OCI-LY3 (cell line): ENCODE results near the gene ALKBH4.

Experiments used
- H2AFZ ChIP-seq: fragments of 200-600, 300-600 bp; shearing (Covaris generic); 2 replicates; pipeline ENCODE4 v1.6.0; 2014; ENCODE audit warnings: antibody characterized with exemption, low read depth, low read length
- H3K27ac ChIP-seq: fragments of 200-600, 300-600 bp; sonication (generic); 2 replicates; pipeline ENCODE4 v1.5.1; 2014; ENCODE audit warnings: mild to moderate bottlenecking, low read length, moderate library complexity, mixed read lengths
- H3K27me3 ChIP-seq: fragments of 200-600, 300-600 bp; sonication (generic); 2 replicates; pipeline ENCODE4 v1.6.1; 2014; ENCODE audit warnings: low read depth, low read length, mixed read lengths
- H3K36me3 ChIP-seq: fragments of 200-600, 300-600 bp; sonication (generic); replicated peaks from 2 replicates; pipeline ENCODE3; 2014; ENCODE audit warnings: low read depth, low read length, mixed read lengths
- H3K4me1 ChIP-seq: fragments of 300-600, 200-600 bp; sonication (generic); 2 replicates; pipeline ENCODE4 v1.6.1; 2014; ENCODE audit warnings: low read length, mixed read lengths
- H3K4me2 ChIP-seq: fragments of 200-600, 300-600 bp; sonication (generic); 2 replicates; pipeline ENCODE4 v1.6.1; 2014; ENCODE audit warnings: low read length, mixed read lengths
- H3K4me3 ChIP-seq: fragments of 300-600, 200-600 bp; sonication (generic); 2 replicates; pipeline ENCODE4 v1.5.1; 2014; ENCODE audit warnings: antibody characterized with exemption, mild to moderate bottlenecking, low read length, moderate library complexity
- H3K79me2 ChIP-seq: fragments of 300-600, 200-600 bp; shearing (Covaris generic); 2 replicates; pipeline ENCODE4 v1.6.1; 2014; ENCODE audit warnings: mild to moderate bottlenecking, low read length, mixed read lengths
- H3K9ac ChIP-seq: fragments of 300-600, 200-600 bp; shearing (Covaris generic); 2 replicates; pipeline ENCODE4 v1.6.0; 2014; ENCODE audit warnings: mild to moderate bottlenecking, low read length, moderate library complexity
- H3K9me3 ChIP-seq: fragments of 200-600, 300-600 bp; shearing (Covaris generic); 2 replicates; pipeline ENCODE4 v1.6.1; 2014; ENCODE audit warnings: low read length, mixed read lengths; ENCODE audit not compliant: insufficient read depth
- H4K20me1 ChIP-seq: fragments of 200-600, 300-600 bp; sonication (generic); 2 replicates; pipeline ENCODE4 v1.6.1; 2016; ENCODE audit warnings: low read length, mixed read lengths; ENCODE audit not compliant: insufficient read depth
- CTCF ChIP-seq: fragments of 200-600, 300-600 bp; sonication (generic); IDR thresholded peaks from 2 replicates; pipeline ENCODE4 v1.5.1; 2014; ENCODE audit warnings: antibody characterized with exemption, low read length, low read depth
- EZH2phosphoT487 ChIP-seq: fragments of 200-600 bp; shearing (Covaris generic); IDR thresholded peaks from 2 replicates; pipeline ENCODE4 v1.6.1; 2018; ENCODE audit warnings: antibody characterized with exemption, mixed run types, low read depth

ALKBH4 gene

GRCh38 chr7:102429141-102429899 lies 35.3 kb downstream of the ALKBH4 start:
- Histone ChIP-seq H4K20me1 (no peaks in the 10 kb centered on the region), H2AFZ (no peak overlapping the region), H3K9me3 (peaks cover 4% of the 10 kb centered on the region; the same call in 1 of the 2 replicates), H3K27ac (no peak overlapping the region), H3K4me2 (no peak overlapping the region), H3K27me3 (no peaks in the 10 kb centered on the region), H3K36me3 (peaks cover 10% of the 10 kb centered on the region), H3K79me2 (peaks cover 9% of the 10 kb centered on the region), H3K4me3 (no peak overlapping the region), H3K4me1 (peaks cover 74% of the 10 kb centered on the region), H3K9ac (no peak overlapping the region)
- TF ChIP-seq EZH2phosphoT487 (no peak), CTCF (no peak)

- H3K4me1 ChIP-seq, result peaks cover 76% of the 10 kb centered on the region
- no peak for TF ChIP-seq CTCF
- no peak for TF ChIP-seq EZH2phosphoT487
- peaks cover 4% of the 10 kb centered on the region; the same call in 1 of the 2 replicates for H3K9me3 ChIP-seq
- peaks cover 10% of the 10 kb centered on the region for H3K36me3 ChIP-seq
- peak overlapping the region; percentile 60 for H3K4me3 ChIP-seq
- no peaks in the 10 kb centered on the region for H4K20me1 ChIP-seq
- H3K4me2 ChIP-seq, result peak overlapping the region; percentile 96
- peak overlapping the region; percentile 96 for H3K9ac ChIP-seq
- no peak overlapping the region for H2AFZ ChIP-seq
- no peaks in the 10 kb centered on the region for H3K79me2 ChIP-seq
- H3K27me3 ChIP-seq, result no peaks in the 10 kb centered on the region
- peak overlapping the region; percentile 99 for H3K27ac ChIP-seq
These were observed 37.7 kb downstream of the ALKBH4 start for GRCh38 chr7:102427019-102427405.

GRCh38 chr7:102426268-102427018 lies 38.2 kb downstream of the ALKBH4 start:
- Histone ChIP-seq H3K4me2 (peak overlapping the region; percentile 96), H3K9me3 (peaks cover 4% of the 10 kb centered on the region; the same call in 1 of the 2 replicates), H2AFZ (no peak overlapping the region), H3K79me2 (no peaks in the 10 kb centered on the region), H4K20me1 (no peaks in the 10 kb centered on the region), H3K36me3 (peaks cover 10% of the 10 kb centered on the region), H3K4me3 (peak overlapping the region; percentile 62), H3K27me3 (no peaks in the 10 kb centered on the region), H3K4me1 (peaks cover 74% of the 10 kb centered on the region), H3K27ac (peak overlapping the region; percentile 99), H3K9ac (peak overlapping the region; percentile 96)
- TF ChIP-seq EZH2phosphoT487 (no peak), CTCF (no peak)

- peak overlapping the region; percentile 99 for H3K27ac ChIP-seq
- no peak overlapping the region for H2AFZ ChIP-seq
- no peaks in the 10 kb centered on the region for H3K79me2 ChIP-seq
- H3K9me3 ChIP-seq, result peaks cover 4% of the 10 kb centered on the region; the same call in 1 of the 2 replicates
- peaks cover 74% of the 10 kb centered on the region for H3K4me1 ChIP-seq
- peak overlapping the region; percentile 71 for H3K4me3 ChIP-seq
- peak overlapping the region; percentile 96 for H3K4me2 ChIP-seq
- peak overlapping the region; percentile 96 for H3K9ac ChIP-seq
- peaks cover 10% of the 10 kb centered on the region for H3K36me3 ChIP-seq
- no peak for TF ChIP-seq CTCF
- TF ChIP-seq EZH2phosphoT487, result no peak
- H4K20me1 ChIP-seq, result no peaks in the 10 kb centered on the region
- H3K27me3 ChIP-seq, result no peaks in the 10 kb centered on the region
These were observed 38.9 kb downstream of the ALKBH4 start for GRCh38 chr7:102425639-102426267.
